GM12801 (cell line): Measurements from ENCODE around the gene CPNE7.

Experiments used
- CTCF ChIP-seq: IDR thresholded peaks from one replicate; pipeline ENCODE4 v1.5.1; 2011; ENCODE audit warnings: control low read depth; ENCODE audit not compliant: insufficient read length; ENCODE audit errors: extremely low read depth

Gene CPNE7

DNA sequence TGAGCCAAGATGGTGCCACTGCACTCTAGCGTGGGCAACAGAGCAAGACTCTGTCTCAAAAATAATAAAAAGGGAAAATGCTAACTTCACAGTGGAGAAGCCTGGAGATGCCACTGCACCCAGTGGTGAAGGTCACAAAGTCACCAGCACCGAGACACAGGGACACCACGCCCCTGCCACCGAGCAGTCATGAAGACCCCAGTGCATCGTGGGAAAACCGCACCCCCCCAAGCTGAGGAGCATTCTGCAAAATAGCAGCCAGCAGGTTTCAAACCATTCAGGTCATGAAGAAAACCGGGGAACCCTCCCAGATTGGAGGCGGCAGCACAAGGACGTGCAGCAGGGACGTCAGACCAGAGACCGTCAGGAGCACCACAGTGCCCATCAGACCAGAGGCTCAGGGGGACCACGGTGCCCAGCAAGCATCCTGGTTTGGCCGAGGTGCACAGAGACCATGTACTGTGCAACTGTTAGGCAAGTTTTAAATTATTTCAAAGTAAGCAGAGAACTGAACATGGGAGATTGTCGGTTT lies 68.3 kb downstream of the CPNE7 start:
- TF ChIP-seq CTCF = no peak

- no peak for TF ChIP-seq CTCF
Observed at GRCh38 chr16:89645122-89645521, 69.6 kb downstream of the CPNE7 start.

DNA sequence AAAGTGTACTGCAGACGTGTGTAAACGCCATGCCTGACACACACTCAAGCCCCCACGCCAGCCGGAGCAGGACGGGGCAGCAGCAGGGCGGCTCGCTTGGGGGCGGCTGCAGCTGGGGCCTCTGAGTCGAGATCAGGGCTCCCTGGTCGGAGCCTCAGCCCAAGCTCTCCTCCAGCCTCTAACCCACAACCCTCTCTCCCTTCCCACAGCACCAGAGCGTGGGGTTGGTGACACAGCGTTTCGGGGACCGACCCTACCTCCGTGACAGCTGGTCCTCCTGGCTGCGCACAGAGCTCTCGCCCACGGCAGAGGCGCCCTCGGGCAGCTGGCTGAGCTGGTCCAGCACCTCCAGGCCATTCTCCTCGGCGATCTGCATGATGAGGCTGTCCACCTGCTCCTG lies 70.7 kb downstream of the CPNE7 start:
- TF ChIP-seq CTCF = no peak
